HG03060 (cell line): Measurements from ENCODE around the gene GLUD1.
"Not testable (repeated sequence)": the region's sequence is repeated elsewhere in the genome, so short reads cannot be mapped to it uniquely, and the experiment has no call there.

Source experiments
- ATAC-seq: cut with Tn5 transposase; IDR thresholded peaks from one replicate; pipeline ENCODE4 v1.9.1; 2021; ENCODE audit warnings: low read depth, moderate number of reproducible peaks; ENCODE audit not compliant: unreplicated experiment

The GLUD1 gene

DNA sequence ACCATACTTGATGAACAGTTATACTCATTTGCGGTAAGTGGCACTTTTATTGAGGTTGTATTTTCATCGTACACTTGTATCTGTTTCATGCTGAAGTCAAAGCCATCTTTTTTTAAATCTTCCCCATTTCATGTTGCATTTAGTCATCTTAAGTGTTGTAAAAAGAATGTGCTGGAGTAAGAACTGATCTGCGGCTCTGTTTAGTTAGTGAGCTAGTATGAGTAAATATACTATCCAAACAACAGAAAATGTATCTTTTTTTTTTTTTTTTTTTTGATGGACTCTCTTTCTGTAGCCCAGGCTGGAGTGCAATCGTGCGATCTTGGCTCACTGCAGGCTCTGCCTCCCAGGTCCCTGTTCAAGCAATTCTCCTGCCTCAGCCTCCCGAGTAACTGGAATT, 87.0 kb downstream of the GLUD1 start:
- not testable (repeated sequence) for ATAC-seq

DNA sequence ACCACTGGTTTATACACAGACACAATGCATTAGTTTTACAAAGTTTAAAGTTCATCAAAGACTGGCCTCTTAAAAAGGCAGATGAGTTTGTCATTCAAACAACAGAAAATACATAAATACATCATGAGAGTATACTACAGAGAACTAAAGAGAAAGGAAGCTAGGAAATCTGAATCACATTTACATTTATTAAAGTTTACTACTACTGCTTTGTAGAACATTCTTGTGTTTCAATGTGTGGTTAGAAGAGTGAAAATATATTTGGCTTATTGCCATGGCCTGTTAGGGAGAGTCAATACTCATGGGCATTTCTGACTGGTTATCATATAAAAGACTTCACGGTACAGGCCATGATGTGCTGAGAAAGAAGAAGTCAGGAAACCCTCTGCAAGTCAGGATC, 87.5 kb downstream of the GLUD1 start:
- not testable (repeated sequence) for ATAC-seq

- ATAC-seq = no peak
These were observed 94.2 kb downstream of the GLUD1 start for GRCh38 chr10:87000491-87000890.
